Skeletal muscle satellite cell (primary cell): ENCODE measurements around the gene OR13C5. TPM values are rescaled to one million over a fixed set of nuclear protein-coding genes. Genes with fewer than 3 reads are reported as not detected.
"Not testable (repeated sequence)": the region's sequence is repeated elsewhere in the genome, so short reads cannot be mapped to it uniquely, and the experiment has no call there.

Experiments used
- H3K27me3 ChIP-seq: 2 replicates; pipeline ENCODE4 v1.7.0; 2013; ENCODE audit warnings: low read length; ENCODE audit not compliant: control insufficient read depth, insufficient read depth
- H3K36me3 ChIP-seq: 2 replicates; pipeline ENCODE4 v1.7.0; 2013; ENCODE audit warnings: mild to moderate bottlenecking, control low read depth, low read length; ENCODE audit not compliant: insufficient read depth
- H3K4me1 ChIP-seq: 2 replicates; pipeline ENCODE4 v1.7.0; 2013; ENCODE audit warnings: low read length; ENCODE audit not compliant: control insufficient read depth, insufficient read depth
- H3K4me2 ChIP-seq: 2 replicates; pipeline ENCODE4 v1.7.0; 2013; ENCODE audit warnings: mild to moderate bottlenecking, low read length
- H3K4me3 ChIP-seq: 2 replicates; pipeline ENCODE4 v1.7.0; 2013; ENCODE audit warnings: low read length
- H3K9ac ChIP-seq: 2 replicates; pipeline ENCODE4 v1.7.0; 2013; ENCODE audit warnings: mild to moderate bottlenecking, low read depth, low read length, moderate library complexity
- H3K9me3 ChIP-seq: replicated peaks from 2 replicates; pipeline ENCODE4 v1.7.0; 2013; ENCODE audit warnings: mild to moderate bottlenecking, control low read depth, low read length
- total RNA-seq: library from RNA; depleted of rRNA; stranded (reverse); fragments of >200 nt; gene quantifications from 2 replicates; pipeline ENCODE4 v1.2.3, GENCODE V29; 2012; rRNA removed

The OR13C5 gene
- total RNA-seq, result not detected in 2 replicates

DNA sequence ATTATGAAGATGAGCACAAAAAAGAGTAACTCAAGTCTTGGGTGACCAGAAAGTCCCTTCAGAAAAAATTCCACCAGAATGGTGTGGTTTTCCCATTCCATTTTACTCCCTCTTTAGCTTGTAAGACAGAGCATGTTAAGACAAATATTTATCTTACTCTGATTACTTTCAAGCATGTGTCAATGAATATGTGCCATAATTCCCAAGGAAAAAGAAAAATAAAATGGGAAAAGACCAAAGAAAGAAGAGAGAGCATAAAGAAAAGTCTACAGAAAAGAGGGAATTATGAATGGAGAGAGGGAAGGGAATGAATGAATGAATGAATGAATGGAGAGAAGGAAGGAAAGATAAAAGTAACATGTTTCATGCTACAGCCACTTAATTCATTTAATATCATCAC is at the start of gene OR13C5:
TSS of gene OR13C5 (minus strand) at position 101 of the 400 bp plus-strand sequence. CDS start at position 101, 0 bp downstream.
- H3K9me3 ChIP-seq, H3K27me3 ChIP-seq, H3K4me3 ChIP-seq, H3K4me2 ChIP-seq, H3K4me1 ChIP-seq, H3K36me3 ChIP-seq, H3K9ac ChIP-seq: not testable (repeated sequence)

GRCh38 chr9:104635456-104635855 is 36.2 kb upstream of the OR13C5 start:
- Histone ChIP-seq H3K4me3 (no peak overlapping the region), H3K27me3 (no peaks in the 10 kb centered on the region), H3K4me2 (no peak overlapping the region), H3K4me1 (no peaks in the 10 kb centered on the region), H3K9me3 (no peaks in the 10 kb centered on the region), H3K36me3 (no peaks in the 10 kb centered on the region), H3K9ac (no peak overlapping the region)

- Histone ChIP-seq H3K27me3 (no peaks in the 10 kb centered on the region), H3K4me2 (no peak overlapping the region), H3K4me1 (no peaks in the 10 kb centered on the region), H3K4me3 (no peak overlapping the region), H3K36me3 (no peaks in the 10 kb centered on the region), H3K9ac (no peak overlapping the region), H3K9me3 (no peaks in the 10 kb centered on the region)
These were observed 34.8 kb upstream of the OR13C5 start for GRCh38 chr9:104633976-104634520.

GRCh38 chr9:104625964-104626363 is 26.8 kb upstream of the OR13C5 start:
- H3K27me3 ChIP-seq, H3K36me3 ChIP-seq: not testable (repeated sequence)

GRCh38 chr9:104618104-104618503 is 18.9 kb upstream of the OR13C5 start, which contains the start of gene OR13C9:
Gene OR13C9 (minus strand): TSS chr9:104618204. CDS start chr9:104618204, 0 bp downstream.
- H3K9ac ChIP-seq, result no peak within 1 kb of the TSS
- H3K4me1 ChIP-seq, result no peaks in the 10 kb centered on the region
- no peaks in the 10 kb centered on the region for H3K27me3 ChIP-seq
- no peaks in the 10 kb centered on the region for H3K36me3 ChIP-seq
- H3K4me2 ChIP-seq, result no peak within 1 kb of the TSS
- no peak within 1 kb of the TSS for H3K4me3 ChIP-seq
- no peaks in the 10 kb centered on the region for H3K9me3 ChIP-seq

More at GRCh38 chr9:104625964-104626363, 26.8 kb upstream of the OR13C5 start:
- not testable (repeated sequence) for H3K9ac ChIP-seq, H3K9me3 ChIP-seq, H3K4me1 ChIP-seq, H3K4me2 ChIP-seq, H3K4me3 ChIP-seq

DNA sequence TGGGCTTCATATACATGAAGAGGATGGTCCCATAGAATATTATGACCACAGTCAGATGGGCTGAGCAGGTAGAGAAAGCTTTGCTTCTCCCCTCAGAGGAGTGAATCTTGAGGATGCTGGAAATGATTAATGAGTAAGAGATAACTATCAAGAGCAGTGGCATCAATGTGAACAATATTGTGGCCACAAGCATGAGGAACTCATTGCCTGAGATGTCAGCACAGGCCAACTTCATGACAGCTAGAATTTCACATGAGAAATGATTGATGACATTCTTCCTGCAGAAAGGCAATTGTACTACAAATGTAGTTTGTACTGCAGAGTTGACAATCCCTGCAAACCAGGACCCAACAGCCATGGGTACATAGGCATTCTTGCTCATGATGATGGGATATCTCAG is 18.2 kb upstream of the OR13C5 start:
- no peaks in the 10 kb centered on the region for H3K9me3 ChIP-seq
- no peaks in the 10 kb centered on the region for H3K36me3 ChIP-seq
- no peak overlapping the region for H3K4me2 ChIP-seq
- no peaks in the 10 kb centered on the region for H3K4me1 ChIP-seq
- H3K27me3 ChIP-seq, result no peaks in the 10 kb centered on the region
- no peak overlapping the region for H3K4me3 ChIP-seq
- no peak overlapping the region for H3K9ac ChIP-seq

- Histone ChIP-seq H3K4me2 (no peak overlapping the region), H3K4me3 (no peak overlapping the region), H3K9me3 (no peaks in the 10 kb centered on the region), H3K4me1 (no peaks in the 10 kb centered on the region), H3K36me3 (no peaks in the 10 kb centered on the region), H3K9ac (no peak overlapping the region), H3K27me3 (no peaks in the 10 kb centered on the region)
These were observed 12.0 kb upstream of the OR13C5 start for GRCh38 chr9:104611213-104611612.

DNA sequence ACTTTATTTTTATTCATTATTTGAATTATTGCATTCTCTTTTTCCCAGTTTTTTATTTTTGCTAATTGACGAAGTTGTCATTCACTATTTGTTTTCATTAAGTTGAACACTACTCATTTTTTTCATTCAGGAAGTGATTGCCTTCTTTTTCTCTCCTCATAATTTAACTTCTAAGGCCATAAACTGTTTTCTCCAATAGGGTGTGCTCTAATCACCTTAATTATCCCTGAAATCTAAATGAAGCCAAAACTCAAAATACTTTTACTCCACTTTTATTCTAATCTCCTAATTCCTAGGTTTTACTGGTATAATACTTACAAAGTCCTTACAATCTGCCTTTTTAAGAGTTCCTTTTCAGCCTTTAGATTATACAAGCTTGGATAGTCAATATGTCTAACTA is 9.1 kb upstream of the OR13C5 start:
- Histone ChIP-seq H3K4me1 (no peaks in the 10 kb centered on the region), H3K4me3 (no peak overlapping the region), H3K4me2 (no peak overlapping the region), H3K9ac (no peak overlapping the region), H3K27me3 (no peaks in the 10 kb centered on the region), H3K9me3 (no peaks in the 10 kb centered on the region), H3K36me3 (no peaks in the 10 kb centered on the region)

DNA sequence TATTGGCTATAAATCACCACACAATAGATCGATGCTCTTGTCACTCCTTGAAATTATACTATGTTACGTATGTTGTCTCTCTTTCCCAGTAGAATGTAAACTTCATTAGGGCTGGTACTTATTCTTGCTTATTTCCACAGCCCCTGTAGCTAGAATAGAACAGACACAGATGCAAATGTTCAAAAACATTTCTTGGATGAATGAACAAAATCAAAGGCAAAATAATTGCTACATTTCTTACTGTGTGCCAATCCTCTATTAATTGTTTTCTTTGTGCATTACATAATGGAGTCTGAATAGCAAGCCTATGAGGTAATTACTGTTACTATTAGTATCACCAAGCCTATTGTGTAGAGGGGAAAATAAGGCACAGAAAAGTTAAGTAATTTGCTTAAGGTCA is 6.9 kb upstream of the OR13C5 start:
- H3K9ac ChIP-seq, result no peak overlapping the region
- H3K4me3 ChIP-seq, result no peak overlapping the region
- no peaks in the 10 kb centered on the region for H3K4me1 ChIP-seq
- no peak overlapping the region for H3K4me2 ChIP-seq
- no peaks in the 10 kb centered on the region for H3K9me3 ChIP-seq
- H3K27me3 ChIP-seq, result no peaks in the 10 kb centered on the region
- H3K36me3 ChIP-seq, result no peaks in the 10 kb centered on the region

DNA sequence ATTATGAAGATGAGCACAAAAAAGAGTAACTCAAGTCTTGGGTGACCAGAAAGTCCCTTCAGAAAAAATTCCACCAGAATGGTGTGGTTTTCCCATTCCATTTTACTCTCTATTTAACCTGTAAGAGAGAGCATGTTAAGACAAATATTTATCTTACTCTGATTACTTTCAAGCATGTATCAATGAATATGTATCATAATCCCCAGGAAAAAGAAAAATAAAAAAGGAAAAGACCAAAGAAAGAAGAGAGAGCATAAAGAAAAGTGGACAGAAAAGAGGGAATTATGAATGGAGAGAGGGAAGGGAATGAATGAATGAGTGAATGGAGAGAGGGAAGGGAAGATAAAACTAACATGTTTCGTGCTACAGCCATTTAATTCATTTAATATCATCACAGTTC is 6.3 kb upstream of the OR13C5 start, which contains the start of gene OR13C2:
TSS of gene OR13C2 (minus strand) at position 101 of the 400 bp plus-strand sequence. CDS start at position 101, 0 bp downstream.
- not testable (repeated sequence) for H3K4me2 ChIP-seq, H3K4me1 ChIP-seq, H3K9me3 ChIP-seq, H3K4me3 ChIP-seq, H3K36me3 ChIP-seq, H3K27me3 ChIP-seq, H3K9ac ChIP-seq

DNA sequence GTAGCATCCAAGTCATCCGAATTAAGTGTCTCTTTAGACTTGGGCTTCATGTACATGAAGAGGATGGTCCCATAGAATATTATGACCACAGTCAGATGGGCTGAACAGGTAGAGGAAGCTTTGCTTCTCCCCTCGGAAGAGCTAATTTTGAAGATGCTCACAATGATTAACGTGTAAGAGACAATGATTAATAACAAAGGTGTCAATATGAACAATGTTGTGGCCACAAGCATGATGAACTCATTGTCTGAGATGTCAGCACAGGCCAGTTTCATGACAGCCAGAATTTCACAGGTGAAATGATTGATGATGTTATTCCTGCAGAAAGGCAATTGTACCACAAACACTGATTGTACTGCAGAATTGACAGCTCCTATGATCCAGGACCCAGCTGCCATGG is 5.6 kb upstream of the OR13C5 start:
- Histone ChIP-seq H3K4me3 (no peak overlapping the region), H3K36me3 (no peaks in the 10 kb centered on the region), H3K9ac (no peak overlapping the region), H3K9me3 (no peaks in the 10 kb centered on the region), H3K4me1 (no peaks in the 10 kb centered on the region), H3K4me2 (no peak overlapping the region), H3K27me3 (no peaks in the 10 kb centered on the region)

- H3K4me2 ChIP-seq, H3K36me3 ChIP-seq, H3K4me3 ChIP-seq, H3K4me1 ChIP-seq, H3K9ac ChIP-seq, H3K9me3 ChIP-seq, H3K27me3 ChIP-seq: not testable (repeated sequence)
These were observed 464 bp downstream of the OR13C5 start for GRCh38 chr9:104598749-104599148.
